HEK293T (cell line): ENCODE measurements around the gene LRRC36.

Source experiments
- BHLHE40 ChIP-seq: fragments of 450-650 bp; IDR thresholded peaks from 2 replicates; pipeline ENCODE4 v1.6.1; 2016; ENCODE audit warnings: mild to moderate bottlenecking, moderate library complexity, borderline replicate concordance
- CTBP1 ChIP-seq: fragments of 450-650 bp; IDR thresholded peaks from 2 replicates; pipeline ENCODE4 v1.6.1; 2016; ENCODE audit warnings: borderline replicate concordance
- ELF4 ChIP-seq: fragments of 450-650 bp; IDR thresholded peaks from 2 replicates; pipeline ENCODE4 v1.6.1; 2017; ENCODE audit warnings: antibody characterized with exemption
- FOXK2 ChIP-seq: fragments of 450-650 bp; IDR thresholded peaks from 2 replicates; pipeline ENCODE4 v1.6.1; 2016; ENCODE audit warnings: mild to moderate bottlenecking
- FOXM1 ChIP-seq: fragments of 450-650 bp; IDR thresholded peaks from 2 replicates; pipeline ENCODE4 v1.6.1; 2017; ENCODE audit warnings: mild to moderate bottlenecking, borderline replicate concordance
- LEF1 ChIP-seq: fragments of 450-650 bp; IDR thresholded peaks from 2 replicates; pipeline ENCODE4 v1.6.1; 2017; ENCODE audit warnings: mild to moderate bottlenecking, borderline replicate concordance
- NFRKB ChIP-seq: fragments of 450-650 bp; IDR thresholded peaks from 2 replicates; pipeline ENCODE4 v1.6.1; 2016; ENCODE audit warnings: mild to moderate bottlenecking, moderate library complexity
- PKNOX1 ChIP-seq: fragments of 450-650 bp; IDR thresholded peaks from 2 replicates; pipeline ENCODE4 v1.6.1; 2016
- SP1 ChIP-seq: fragments of 450-650 bp; IDR thresholded peaks from 2 replicates; pipeline ENCODE4 v1.6.1; 2017
- SUZ12 ChIP-seq: fragments of 450-650 bp; IDR thresholded peaks from 2 replicates; pipeline ENCODE4 v1.6.1; 2016; ENCODE audit warnings: mild to moderate bottlenecking
- TARDBP ChIP-seq: fragments of 450-650 bp; IDR thresholded peaks from 2 replicates; pipeline ENCODE4 v1.6.1; 2016

GRCh38 chr16:67397812-67398545 lies 71.4 kb downstream of the LRRC36 start:
- no peak for TF ChIP-seq CTBP1
- TF ChIP-seq FOXM1 = no peak
- TF ChIP-seq LEF1 = no peak
- no peak for TF ChIP-seq PKNOX1
- TF ChIP-seq ELF4 = no peak
- TF ChIP-seq FOXK2 = no peak
- no peak for TF ChIP-seq BHLHE40
- TF ChIP-seq NFRKB = no peak
- TF ChIP-seq SUZ12 = no peak
- no peak for TF ChIP-seq SP1
- TF ChIP-seq TARDBP = no peak
